Fibroblast of lung (primary cell): ENCODE results near the gene ZP1.

Experiments used
- CTCF ChIP-seq, 2 donors: IDR thresholded peaks in 1 of 2; conservative IDR thresholded peaks in 1 of 2; 1 replicate in 1 of 2; 2 replicates in 1 of 2; pipeline ENCODE4 v1.5.1; 2011 to 2012; ENCODE audit warnings: low read length in 2 of 2, control low read depth in 1 of 2, inconsistent platforms in 1 of 2, low read depth in 1 of 2, mild to moderate bottlenecking in 1 of 2
- EZH2 ChIP-seq: IDR thresholded peaks from 2 replicates; pipeline ENCODE4 v1.5.1; 2012; ENCODE audit warnings: low read length, control low read depth, mild to moderate bottlenecking; ENCODE audit errors: missing control alignments

GRCh38 chr11:60859616-60860250, 7.6 kb upstream of the ZP1 start:
- no peak for TF ChIP-seq CTCF (conservative IDR thresholded peaks at IDR 0.05 in 1 of 2, IDR thresholded peaks at IDR 0.05 in 1 of 2; ENCODE audit: low read depth in 1 of 2, low read length in 2 of 2)
- no peak for TF ChIP-seq EZH2
